Epithelial cell of proximal tubule (primary cell): Measurements from ENCODE around the gene SRMS. TPM values are rescaled to one million over a fixed set of nuclear protein-coding genes. Genes with fewer than 3 reads are reported as not detected.

Source experiments
- DNase-seq: peaks from one replicate; pipeline ENCODE4 v3.0.0-alpha.2; 2011; ENCODE audit warnings: low read depth
- H3K4me3 ChIP-seq: 2 replicates; pipeline ENCODE4 v1.5.1; 2011; ENCODE audit warnings: low read depth, mild to moderate bottlenecking, low read length
- CTCF ChIP-seq: conservative IDR thresholded peaks from 2 replicates; pipeline ENCODE4 v1.5.1; 2012; ENCODE audit warnings: low read depth, mild to moderate bottlenecking, low read length
- total RNA-seq: library from RNA; depleted of rRNA; stranded (reverse); fragments of >200 nt; gene quantifications from 2 replicates; pipeline ENCODE4 v1.2.3, GENCODE V29; 2015

SRMS gene
- total RNA-seq, 1 donor from 2014 or later = not detected

- no peak for TF ChIP-seq CTCF
- H3K4me3 ChIP-seq = no peak overlapping the region
- DNase-seq = no peak
Observed at GRCh38 chr20:63500151-63500901, 47.2 kb downstream of the SRMS start.

DNA sequence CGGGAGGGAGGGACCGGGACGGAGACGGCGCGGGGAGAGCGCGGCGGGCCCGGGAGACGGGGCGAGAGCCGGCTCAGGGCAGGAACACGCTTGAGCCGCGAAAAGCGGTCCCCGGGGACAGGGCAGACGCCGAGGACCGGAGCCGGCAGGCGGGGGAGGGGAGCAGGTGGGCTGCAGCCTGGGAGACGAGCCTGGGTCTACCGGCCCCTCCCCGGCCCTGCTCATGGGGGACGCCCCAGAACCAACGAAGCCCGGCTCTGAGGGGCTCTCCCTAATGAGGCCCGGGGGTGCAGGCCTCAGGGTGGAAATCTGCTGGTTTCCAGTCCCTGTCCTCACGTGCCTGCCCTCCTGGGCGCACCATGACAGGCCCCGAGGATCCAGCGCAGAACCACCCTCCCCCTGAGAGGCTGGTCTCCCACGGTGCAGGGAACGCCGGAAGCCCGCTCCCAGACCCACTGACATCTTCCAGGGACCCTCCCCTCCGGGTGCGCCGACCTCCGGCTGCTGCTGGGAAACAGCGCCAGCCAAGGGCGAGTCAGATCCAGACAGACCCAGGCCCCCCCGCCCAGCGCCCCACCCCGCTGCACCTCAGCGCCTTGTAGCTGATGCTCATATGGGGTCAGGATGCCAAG is 48.1 kb downstream of the SRMS start:
- no peak for TF ChIP-seq CTCF
- no peak for DNase-seq
- H3K4me3 ChIP-seq = no peak overlapping the region

GRCh38 chr20:63498960-63499337 is 48.6 kb downstream of the SRMS start, which contains the start of gene EEF1A2:
Gene EEF1A2 (minus strand): TSS chr20:63499083. CDS start chr20:63497763, 1,320 bp downstream.
- TF ChIP-seq CTCF = no peak
- no peak for DNase-seq

GRCh38 chr20:63497946-63498935 is 49.3 kb downstream of the SRMS start:
- no peak for TF ChIP-seq CTCF
- H3K4me3 ChIP-seq = peak overlapping the region; percentile 30
- DNase-seq = no peak

More at GRCh38 chr20:63498960-63499337, 48.6 kb downstream of the SRMS start, which contains the start of gene EEF1A2:
- peak within 1 kb of the TSS; percentile 30 for H3K4me3 ChIP-seq

GRCh38 chr20:63497138-63497945 is 50.2 kb downstream of the SRMS start:
- TF ChIP-seq CTCF = no peak
- no peak for DNase-seq
- H3K4me3 ChIP-seq = no peak overlapping the region

- TF ChIP-seq CTCF = no peak
- DNase-seq = no peak
- H3K4me3 ChIP-seq = peak overlapping the region; percentile 35
Observed at GRCh38 chr20:63496596-63497120, 50.9 kb downstream of the SRMS start.
